LNCaP clone FGC (cell line): ENCODE measurements around the gene MED10.

Experiments used
- DNase-seq: peaks from one replicate; pipeline ENCODE4 v3.0.0-alpha.2; 2011; ENCODE audit warnings: low read depth
- H3K4me3 ChIP-seq: 2 replicates; pipeline ENCODE4 v1.5.1; 2011; ENCODE audit warnings: mild to moderate bottlenecking, low read depth, low read length, control low read depth
- TF ChIP-seq, protein P1 (sequence below): IDR thresholded peaks from 2 replicates; pipeline ENCODE4 v1.5.1; 2012; ENCODE audit warnings: mild to moderate bottlenecking; ENCODE audit not compliant: control insufficient read depth, insufficient read depth; ENCODE audit errors: extremely low read depth

Gene MED10, protein sequence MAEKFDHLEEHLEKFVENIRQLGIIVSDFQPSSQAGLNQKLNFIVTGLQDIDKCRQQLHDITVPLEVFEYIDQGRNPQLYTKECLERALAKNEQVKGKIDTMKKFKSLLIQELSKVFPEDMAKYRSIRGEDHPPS

DNA sequence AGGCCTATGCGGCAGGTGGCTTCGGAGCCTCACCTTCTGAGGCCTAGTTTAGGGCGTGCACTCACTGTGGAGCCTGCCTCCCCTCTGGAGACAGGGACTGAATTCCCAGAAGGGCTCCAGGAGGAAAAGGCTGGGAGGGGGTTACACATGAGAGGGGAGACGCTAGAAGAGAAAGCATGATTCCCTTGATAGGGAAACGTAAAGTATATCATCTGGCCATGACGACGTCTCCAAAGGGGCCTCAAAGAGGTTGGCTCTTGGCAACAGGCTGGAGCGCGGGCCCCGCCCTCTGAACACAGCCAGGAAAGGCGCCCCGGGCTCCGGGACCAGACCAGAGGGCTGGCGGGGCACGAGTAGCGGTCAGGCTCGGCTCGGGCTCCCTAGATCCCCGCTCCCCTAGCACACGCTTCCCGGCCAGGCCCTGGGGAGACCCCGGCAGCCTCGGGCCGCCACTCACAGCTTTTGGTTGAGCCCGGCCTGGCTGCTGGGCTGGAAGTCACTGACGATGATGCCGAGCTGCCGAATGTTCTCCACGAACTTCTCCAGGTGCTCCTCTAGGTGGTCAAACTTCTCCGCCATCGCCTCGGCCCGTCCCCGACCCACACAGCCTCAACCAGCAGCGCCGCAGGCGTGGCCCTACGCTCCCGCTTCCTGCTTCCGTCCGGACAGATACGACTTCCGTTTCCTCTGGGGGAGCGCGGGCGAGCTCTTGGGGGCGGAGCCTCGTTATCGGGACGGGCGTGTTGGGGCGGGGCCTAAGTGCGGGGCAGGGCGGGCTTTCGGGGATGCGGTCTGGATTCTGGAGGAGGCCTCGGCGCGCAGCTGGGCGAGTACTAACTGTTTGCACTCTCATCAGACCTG is at the start of gene MED10:
TSS of gene MED10 (minus strand) at position 643 of the 861 bp plus-strand sequence. CDS start at position 579, 64 bp downstream.
- H3K4me3 ChIP-seq: peak within 1 kb of the TSS; percentile 95
- TF ChIP-seq, protein P1, sequence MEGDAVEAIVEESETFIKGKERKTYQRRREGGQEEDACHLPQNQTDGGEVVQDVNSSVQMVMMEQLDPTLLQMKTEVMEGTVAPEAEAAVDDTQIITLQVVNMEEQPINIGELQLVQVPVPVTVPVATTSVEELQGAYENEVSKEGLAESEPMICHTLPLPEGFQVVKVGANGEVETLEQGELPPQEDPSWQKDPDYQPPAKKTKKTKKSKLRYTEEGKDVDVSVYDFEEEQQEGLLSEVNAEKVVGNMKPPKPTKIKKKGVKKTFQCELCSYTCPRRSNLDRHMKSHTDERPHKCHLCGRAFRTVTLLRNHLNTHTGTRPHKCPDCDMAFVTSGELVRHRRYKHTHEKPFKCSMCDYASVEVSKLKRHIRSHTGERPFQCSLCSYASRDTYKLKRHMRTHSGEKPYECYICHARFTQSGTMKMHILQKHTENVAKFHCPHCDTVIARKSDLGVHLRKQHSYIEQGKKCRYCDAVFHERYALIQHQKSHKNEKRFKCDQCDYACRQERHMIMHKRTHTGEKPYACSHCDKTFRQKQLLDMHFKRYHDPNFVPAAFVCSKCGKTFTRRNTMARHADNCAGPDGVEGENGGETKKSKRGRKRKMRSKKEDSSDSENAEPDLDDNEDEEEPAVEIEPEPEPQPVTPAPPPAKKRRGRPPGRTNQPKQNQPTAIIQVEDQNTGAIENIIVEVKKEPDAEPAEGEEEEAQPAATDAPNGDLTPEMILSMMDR: peak; percentile 7; the same call in 1 of the 2 replicates
- peak; percentile 75 for DNase-seq

DNA sequence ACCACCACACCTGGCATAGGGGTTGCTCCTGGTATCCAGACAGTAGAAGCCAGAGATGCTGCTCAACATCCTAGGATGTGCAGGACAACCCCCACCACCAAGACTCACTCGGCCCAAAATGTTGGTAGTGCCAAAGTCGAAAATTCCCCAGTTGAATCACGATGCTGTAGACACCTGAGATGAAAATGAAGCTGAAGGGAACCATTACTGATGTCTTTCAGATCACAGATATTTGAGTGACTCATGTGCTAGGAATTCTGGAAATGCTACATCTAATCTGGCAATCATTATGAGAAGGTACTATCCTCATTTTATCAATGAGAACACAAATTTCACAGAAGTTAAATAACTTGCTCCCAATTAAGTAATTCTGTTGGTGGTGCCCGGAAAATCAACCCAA is 49.3 kb upstream of the MED10 start:
- TF ChIP-seq, protein P1: no peak
- no peak for DNase-seq
- H3K4me3 ChIP-seq: no peak overlapping the region

DNA sequence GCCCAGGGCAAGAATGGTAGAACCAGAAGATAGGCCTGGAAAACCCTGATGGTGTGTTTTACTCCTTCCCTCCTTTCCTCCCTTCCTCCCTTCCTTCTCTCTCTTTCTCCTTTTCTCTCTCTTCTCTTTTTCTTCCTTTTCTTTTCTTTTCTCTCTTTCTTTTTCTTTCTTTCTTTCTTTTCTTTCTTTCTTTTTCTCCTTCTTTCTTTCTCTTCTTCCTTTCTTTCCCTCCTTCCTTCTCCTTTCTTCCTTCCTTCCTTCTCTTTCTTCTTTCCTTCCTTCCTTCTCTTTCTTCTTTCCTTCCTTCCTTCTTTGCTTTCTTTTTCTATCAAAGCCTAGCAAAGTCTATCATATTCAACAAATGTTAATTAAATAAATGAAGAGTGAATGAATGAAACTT is 46.4 kb upstream of the MED10 start:
- no peak for DNase-seq
- H3K4me3 ChIP-seq: no peak overlapping the region
- TF ChIP-seq, protein P1: no peak

DNA sequence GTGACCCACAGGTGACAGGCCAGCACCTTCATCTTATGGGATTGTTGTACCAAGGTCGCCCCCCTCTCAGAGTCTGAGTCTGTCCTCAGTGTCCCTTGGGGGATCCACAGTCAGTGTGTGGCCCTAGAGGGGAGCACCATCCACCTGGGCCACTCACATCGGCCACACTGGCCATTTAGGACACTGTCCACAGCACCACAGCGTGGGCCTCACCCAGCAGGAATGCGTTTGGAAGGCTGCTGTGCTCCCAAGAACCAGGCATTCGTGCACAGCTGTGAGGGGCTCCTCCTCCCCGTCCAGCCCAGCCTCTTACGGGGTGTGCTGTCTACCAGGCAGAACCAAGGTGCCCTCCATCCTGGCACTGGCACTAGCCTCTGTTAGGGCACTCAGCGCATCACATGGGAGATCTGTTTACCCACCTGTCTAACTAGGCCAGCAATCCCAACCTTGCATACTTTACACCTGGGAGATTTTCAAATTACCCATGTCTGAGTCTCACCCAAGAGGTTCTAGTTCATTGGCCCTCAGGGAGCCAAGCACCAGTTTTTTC is 45.8 kb upstream of the MED10 start:
- H3K4me3 ChIP-seq: no peak overlapping the region
- TF ChIP-seq, protein P1: no peak
- no peak for DNase-seq

DNA sequence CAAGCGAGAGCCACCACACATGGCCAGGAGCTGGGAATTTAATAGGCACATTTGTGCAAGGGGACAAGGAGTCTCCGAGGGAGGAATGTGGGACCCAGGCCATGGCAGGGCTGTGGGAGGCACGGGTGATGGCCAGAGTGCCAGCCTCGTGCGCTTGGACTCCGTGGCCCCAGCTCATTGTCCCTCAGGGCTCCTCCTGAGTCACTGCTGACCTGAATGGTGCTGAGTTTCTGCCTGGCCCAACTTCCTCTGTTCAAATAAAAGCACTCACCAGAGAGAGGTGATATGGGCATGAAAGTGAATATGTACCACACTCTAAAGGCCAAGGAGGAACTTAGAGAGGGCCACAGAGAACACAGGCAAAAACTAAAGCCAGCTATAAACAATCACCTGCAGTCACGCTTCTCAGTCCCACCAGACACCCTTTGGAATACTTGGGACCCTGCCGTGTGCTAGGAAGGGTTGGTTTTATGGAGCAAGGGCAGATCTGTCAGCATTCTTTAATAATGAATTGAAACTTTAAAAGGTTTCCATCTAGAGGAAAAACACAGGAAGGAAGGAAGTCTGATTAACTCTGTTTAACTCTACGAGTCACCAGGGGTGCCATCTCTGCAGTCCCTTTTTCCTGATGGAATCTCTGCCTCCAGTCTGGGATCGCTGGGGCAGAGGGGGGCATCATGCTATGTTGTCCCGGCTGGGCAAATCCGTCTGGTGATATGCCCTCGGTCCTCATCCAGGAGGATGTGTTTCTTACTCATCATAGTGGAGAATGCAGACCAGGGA is 45.2 kb upstream of the MED10 start:
- H3K4me3 ChIP-seq: no peak overlapping the region
- TF ChIP-seq, protein P1: no peak
- no peak for DNase-seq

DNA sequence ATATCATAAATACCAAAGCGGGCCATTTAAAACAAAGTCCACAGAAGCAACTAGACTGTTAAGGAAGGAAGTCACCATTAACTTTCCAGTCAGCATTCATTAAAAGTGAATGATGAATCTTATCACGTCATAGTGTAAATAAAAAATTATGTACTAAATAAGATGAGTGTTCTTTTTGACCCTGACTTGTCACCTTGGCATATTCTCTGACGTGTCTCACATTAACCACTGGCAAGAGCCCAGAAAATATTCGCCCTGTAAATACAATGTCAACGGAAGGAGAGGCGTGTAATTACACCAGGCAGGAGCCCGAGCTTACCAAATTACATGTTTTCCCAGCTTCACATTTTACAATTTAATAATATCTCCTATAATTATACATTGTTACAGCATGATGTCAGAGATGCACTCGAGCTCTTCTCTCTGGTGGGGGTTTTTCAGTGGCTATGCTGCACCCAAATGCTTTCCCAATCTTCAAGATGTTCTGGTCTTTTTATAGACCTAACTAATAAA is 41.0 kb upstream of the MED10 start:
- TF ChIP-seq, protein P1: no peak
- peak; percentile 58 for DNase-seq
- H3K4me3 ChIP-seq: no peak overlapping the region
